HEK293 (cell line): ENCODE measurements around the gene CYP11A1.

Experiments
- EGR2 ChIP-seq: fragments of 450-650 bp; formaldehyde crosslinking; IDR thresholded peaks from 2 replicates; pipeline ENCODE4 v1.5.1; 2016; ENCODE audit warnings: low read depth, missing biosample characterization, missing genetic modification characterization
- GLIS1 ChIP-seq: fragments of 450-650 bp; formaldehyde crosslinking; IDR thresholded peaks from 2 replicates; pipeline ENCODE4 v1.5.1; 2016; ENCODE audit warnings: missing biosample characterization, missing genetic modification characterization
- IKZF3 ChIP-seq: fragments of 450-650 bp; IDR thresholded peaks from 2 replicates; pipeline ENCODE4 v1.5.0; 2018; ENCODE audit warnings: missing biosample characterization, mild to moderate bottlenecking, missing genetic modification characterization, moderate library complexity
- KLF8 ChIP-seq: fragments of 450-650 bp; formaldehyde crosslinking; IDR thresholded peaks from 2 replicates; pipeline ENCODE4 v1.5.1; 2016; ENCODE audit warnings: missing biosample characterization, missing genetic modification characterization
- PATZ1 ChIP-seq: fragments of 450-650 bp; formaldehyde crosslinking; IDR thresholded peaks from 2 replicates; pipeline ENCODE4 v1.5.1; 2016; ENCODE audit warnings: missing biosample characterization, missing genetic modification characterization
- SCRT2 ChIP-seq: fragments of 450-650 bp; formaldehyde crosslinking; IDR thresholded peaks from 2 replicates; pipeline ENCODE4 v1.5.1; 2016; ENCODE audit warnings: missing biosample characterization, missing genetic modification characterization
- YY1 ChIP-seq: fragments of 450-650 bp; formaldehyde crosslinking; IDR thresholded peaks from 2 replicates; pipeline ENCODE4 v1.5.1; 2018; ENCODE audit warnings: missing biosample characterization, missing genetic modification characterization
- ZBTB20 ChIP-seq: fragments of 450-650 bp; formaldehyde crosslinking; IDR thresholded peaks from 2 replicates; pipeline ENCODE4 v1.5.1; 2016; ENCODE audit warnings: missing biosample characterization, missing genetic modification characterization
- ZBTB44 ChIP-seq: fragments of 450-650 bp; IDR thresholded peaks from 2 replicates; pipeline ENCODE4 v1.5.1; 2018; ENCODE audit warnings: missing biosample characterization, mild to moderate bottlenecking, missing genetic modification characterization
- ZBTB8A ChIP-seq: fragments of 450-650 bp; formaldehyde crosslinking; IDR thresholded peaks from 2 replicates; pipeline ENCODE4 v1.5.1; 2016; ENCODE audit warnings: missing biosample characterization, missing genetic modification characterization
- ZFHX2 ChIP-seq: fragments of 450-650 bp; formaldehyde crosslinking; conservative IDR thresholded peaks from 2 replicates; pipeline ENCODE4 v1.5.1; 2016; ENCODE audit warnings: missing biosample characterization, missing genetic modification characterization
- ZNF2 ChIP-seq: fragments of 450-650 bp; formaldehyde crosslinking; IDR thresholded peaks from 2 replicates; pipeline ENCODE4 v1.5.1; 2016; ENCODE audit warnings: missing biosample characterization, missing genetic modification characterization
- ZNF341 ChIP-seq: fragments of 450-650 bp; formaldehyde crosslinking; IDR thresholded peaks from 2 replicates; pipeline ENCODE4; 2016; ENCODE audit warnings: low read depth, missing biosample characterization, missing genetic modification characterization
- ZNF639 ChIP-seq: fragments of 450-650 bp; formaldehyde crosslinking; IDR thresholded peaks from 2 replicates; pipeline ENCODE4 v1.5.1; 2016; ENCODE audit warnings: missing biosample characterization, missing genetic modification characterization
- ZNF654 ChIP-seq: fragments of 450-650 bp; formaldehyde crosslinking; IDR thresholded peaks from 2 replicates; pipeline ENCODE4 v1.5.1; 2016; ENCODE audit warnings: low read depth, missing biosample characterization, missing genetic modification characterization
- ZNF707 ChIP-seq: fragments of 450-650 bp; formaldehyde crosslinking; IDR thresholded peaks from 2 replicates; pipeline ENCODE4 v1.5.1; 2016; ENCODE audit warnings: missing biosample characterization, missing genetic modification characterization
- ZNF837 ChIP-seq: fragments of 450-650 bp; formaldehyde crosslinking; IDR thresholded peaks from 2 replicates; pipeline ENCODE4 v1.5.1; 2016; ENCODE audit warnings: missing biosample characterization, missing genetic modification characterization
- ZSCAN30 ChIP-seq: fragments of 450-650 bp; IDR thresholded peaks from 2 replicates; pipeline ENCODE4 v1.5.1; 2018; ENCODE audit warnings: missing biosample characterization, mild to moderate bottlenecking, missing genetic modification characterization, moderate library complexity
- TF ChIP-seq, protein P1 (sequence below): sonication (generic); formaldehyde crosslinking; IDR thresholded peaks from 2 replicates; pipeline ENCODE4 v1.8.1; 2022; ENCODE audit warnings: mild to moderate bottlenecking, moderate library complexity, missing genetic modification reagents
- TF ChIP-seq, protein P2 (sequence below): fragments of 450-650 bp; formaldehyde crosslinking; IDR thresholded peaks from 2 replicates; pipeline ENCODE4 v1.5.1; 2017; ENCODE audit warnings: missing biosample characterization, mild to moderate bottlenecking, missing genetic modification characterization, moderate library complexity
- TF ChIP-seq, protein P3 (sequence below): fragments of 450-650 bp; formaldehyde crosslinking; IDR thresholded peaks from 2 replicates; pipeline ENCODE4 v1.5.1; 2016; ENCODE audit warnings: missing biosample characterization, missing genetic modification characterization

Gene CYP11A1

DNA sequence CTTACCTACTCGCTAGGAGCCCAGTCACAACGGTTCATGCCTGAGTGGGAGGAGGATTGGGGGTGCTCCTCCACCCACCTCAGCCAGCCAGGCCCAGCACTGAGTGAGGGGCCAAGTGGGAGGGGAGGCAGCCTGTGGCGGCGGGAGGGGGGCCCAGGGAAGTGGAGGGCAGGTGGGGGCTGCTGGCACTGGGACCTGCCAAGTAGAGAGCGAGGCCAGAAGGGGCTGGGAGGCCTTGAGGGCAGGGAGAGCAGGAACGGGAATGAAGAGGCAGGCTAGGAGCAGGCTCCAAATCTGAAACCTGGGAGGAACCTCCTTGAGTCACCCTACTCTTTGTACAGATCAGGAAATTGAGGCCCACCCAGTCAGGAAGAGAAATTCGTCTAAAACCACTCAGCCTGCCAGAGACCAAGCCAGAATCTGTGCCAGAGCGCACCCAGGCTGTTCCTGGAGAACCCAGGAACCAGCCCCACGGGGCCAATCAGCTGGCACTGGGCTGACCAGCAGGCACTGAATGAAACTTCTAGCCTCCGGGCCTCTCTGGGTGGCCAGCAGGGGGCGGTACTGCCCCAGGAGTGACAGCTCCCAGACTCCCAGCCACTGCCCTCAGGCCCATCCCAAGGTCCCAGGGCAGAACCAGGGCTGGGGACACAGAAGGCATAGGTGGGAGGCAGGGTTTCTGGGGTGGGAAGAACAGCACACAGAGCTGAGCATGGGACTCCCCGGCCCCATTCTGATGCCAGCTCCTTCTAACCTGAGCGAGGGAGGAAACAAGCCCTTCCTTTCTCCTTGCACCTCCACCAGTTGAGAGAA lies 14.8 kb upstream of the CYP11A1 start (continued):
- TF ChIP-seq, protein P1, sequence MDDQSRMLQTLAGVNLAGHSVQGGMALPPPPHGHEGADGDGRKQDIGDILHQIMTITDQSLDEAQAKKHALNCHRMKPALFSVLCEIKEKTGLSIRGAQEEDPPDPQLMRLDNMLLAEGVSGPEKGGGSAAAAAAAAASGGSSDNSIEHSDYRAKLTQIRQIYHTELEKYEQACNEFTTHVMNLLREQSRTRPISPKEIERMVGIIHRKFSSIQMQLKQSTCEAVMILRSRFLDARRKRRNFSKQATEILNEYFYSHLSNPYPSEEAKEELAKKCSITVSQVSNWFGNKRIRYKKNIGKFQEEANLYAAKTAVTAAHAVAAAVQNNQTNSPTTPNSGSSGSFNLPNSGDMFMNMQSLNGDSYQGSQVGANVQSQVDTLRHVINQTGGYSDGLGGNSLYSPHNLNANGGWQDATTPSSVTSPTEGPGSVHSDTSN (CRISPR knock-in tag), result 0 out of 2 replicates have a peak, but pooled peaks have one; percentile 28
- peak; percentile 86 for TF ChIP-seq IKZF3 (tag by site-specific recombination)
- TF ChIP-seq, protein P2, sequence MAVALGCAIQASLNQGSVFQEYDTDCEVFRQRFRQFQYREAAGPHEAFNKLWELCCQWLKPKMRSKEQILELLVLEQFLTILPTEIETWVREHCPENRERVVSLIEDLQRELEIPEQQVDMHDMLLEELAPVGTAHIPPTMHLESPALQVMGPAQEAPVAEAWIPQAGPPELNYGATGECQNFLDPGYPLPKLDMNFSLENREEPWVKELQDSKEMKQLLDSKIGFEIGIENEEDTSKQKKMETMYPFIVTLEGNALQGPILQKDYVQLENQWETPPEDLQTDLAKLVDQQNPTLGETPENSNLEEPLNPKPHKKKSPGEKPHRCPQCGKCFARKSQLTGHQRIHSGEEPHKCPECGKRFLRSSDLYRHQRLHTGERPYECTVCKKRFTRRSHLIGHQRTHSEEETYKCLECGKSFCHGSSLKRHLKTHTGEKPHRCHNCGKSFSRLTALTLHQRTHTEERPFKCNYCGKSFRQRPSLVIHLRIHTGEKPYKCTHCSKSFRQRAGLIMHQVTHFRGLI (tag by site-specific recombination), result no peak
- TF ChIP-seq ZBTB44 (tag by site-specific recombination), result no peak
- no peak for TF ChIP-seq SCRT2 (tag by site-specific recombination)
- TF ChIP-seq ZSCAN30 (tag by site-specific recombination), result peak; percentile 84
- peak; percentile 73 for TF ChIP-seq ZNF2 (tag by site-specific recombination)
- TF ChIP-seq ZNF639, result 0 out of 2 replicates have a peak, but pooled peaks have one; percentile 20
- TF ChIP-seq ZNF654 (tag by site-specific recombination), result peak; percentile 95
- peak; percentile 37; the same call in 1 of the 2 replicates for TF ChIP-seq ZBTB8A (tag by site-specific recombination)
- TF ChIP-seq KLF8 (tag by site-specific recombination), result peak; percentile 36; the same call in 1 of the 2 replicates
- TF ChIP-seq ZNF837 (tag by site-specific recombination), result no peak
- TF ChIP-seq, protein P3, sequence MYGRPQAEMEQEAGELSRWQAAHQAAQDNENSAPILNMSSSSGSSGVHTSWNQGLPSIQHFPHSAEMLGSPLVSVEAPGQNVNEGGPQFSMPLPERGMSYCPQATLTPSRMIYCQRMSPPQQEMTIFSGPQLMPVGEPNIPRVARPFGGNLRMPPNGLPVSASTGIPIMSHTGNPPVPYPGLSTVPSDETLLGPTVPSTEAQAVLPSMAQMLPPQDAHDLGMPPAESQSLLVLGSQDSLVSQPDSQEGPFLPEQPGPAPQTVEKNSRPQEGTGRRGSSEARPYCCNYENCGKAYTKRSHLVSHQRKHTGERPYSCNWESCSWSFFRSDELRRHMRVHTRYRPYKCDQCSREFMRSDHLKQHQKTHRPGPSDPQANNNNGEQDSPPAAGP (tag by site-specific recombination), result peak; percentile 63
- peak; percentile 97 for TF ChIP-seq ZBTB20 (tag by site-specific recombination)
- peak; percentile 56 for TF ChIP-seq ZNF341
- TF ChIP-seq GLIS1 (tag by site-specific recombination), result peak; percentile 40; the same call in 1 of the 2 replicates
- peak; percentile 75 for TF ChIP-seq EGR2
- TF ChIP-seq PATZ1, result peak; percentile 40
- peak; percentile 60 for TF ChIP-seq ZNF707 (tag by site-specific recombination)
- TF ChIP-seq ZFHX2 (tag by site-specific recombination), result peak; percentile 85
- no peak for TF ChIP-seq YY1 (tag by site-specific recombination)
